HG03571 (cell line): ENCODE data around the gene DPEP3.
A peak's percentile ranks its signal among the peaks of the same experiment; 100 is the strongest.
"Not testable (repeated sequence)": the region's sequence is repeated elsewhere in the genome, so short reads cannot be mapped to it uniquely, and the experiment has no call there.

Experiments
- ATAC-seq: cut with Tn5 transposase; IDR thresholded peaks from one replicate; pipeline ENCODE4 v1.9.1; 2021; ENCODE audit not compliant: unreplicated experiment

Gene DPEP3

GRCh38 chr16:67993207-67994039, 13.1 kb upstream of the DPEP3 start:
- ATAC-seq, result peak; percentile 64

- no peak for ATAC-seq
Measured at GRCh38 chr16:67992661-67993206, 12.4 kb upstream of the DPEP3 start.

GRCh38 chr16:67990018-67990386, 9.7 kb upstream of the DPEP3 start:
- no peak for ATAC-seq

GRCh38 chr16:67989322-67990017, 9.2 kb upstream of the DPEP3 start:
- no peak for ATAC-seq

GRCh38 chr16:67988675-67989074, 8.4 kb upstream of the DPEP3 start:
- no peak for ATAC-seq

- no peak for ATAC-seq
Measured at GRCh38 chr16:67987460-67988160, 7.3 kb upstream of the DPEP3 start.

- no peak for ATAC-seq
Measured at GRCh38 chr16:67986949-67987348, 6.7 kb upstream of the DPEP3 start.

GRCh38 chr16:67982011-67982696, 1.9 kb upstream of the DPEP3 start:
- ATAC-seq, result no peak

- ATAC-seq, result no peak
Measured at GRCh38 chr16:67977469-67978227, 2.7 kb downstream of the DPEP3 start.

- no peak for ATAC-seq
Measured at GRCh38 chr16:67977005-67977404, 3.3 kb downstream of the DPEP3 start.

- no peak for ATAC-seq
Measured at GRCh38 chr16:67976205-67976604, 4.1 kb downstream of the DPEP3 start.

- ATAC-seq, result no peak
Measured at GRCh38 chr16:67975321-67976105, 4.8 kb downstream of the DPEP3 start.

GRCh38 chr16:67972285-67972684, 8.0 kb downstream of the DPEP3 start:
- not testable (repeated sequence) for ATAC-seq

- ATAC-seq, result no peak
Measured at GRCh38 chr16:67971111-67971510, 9.2 kb downstream of the DPEP3 start.

- no peak for ATAC-seq
Measured at GRCh38 chr16:67969254-67970039, 10.9 kb downstream of the DPEP3 start.

GRCh38 chr16:67968400-67969253, 11.7 kb downstream of the DPEP3 start, which contains the start of gene SLC12A4:
Gene SLC12A4, minus strand, starts transcription at chr16:67968637. Its CDS starts 84 bp downstream, at chr16:67968553.
- ATAC-seq, result peak; percentile 80

GRCh38 chr16:67967958-67968399, 12.3 kb downstream of the DPEP3 start:
- peak; percentile 20 for ATAC-seq
